Measurements from ENCODE around the gene BRD2.
"Not testable (repeated sequence)": the region's sequence is repeated elsewhere in the genome, so short reads cannot be mapped to it uniquely, and the experiment has no call there.

Gene BRD2

DNA sequence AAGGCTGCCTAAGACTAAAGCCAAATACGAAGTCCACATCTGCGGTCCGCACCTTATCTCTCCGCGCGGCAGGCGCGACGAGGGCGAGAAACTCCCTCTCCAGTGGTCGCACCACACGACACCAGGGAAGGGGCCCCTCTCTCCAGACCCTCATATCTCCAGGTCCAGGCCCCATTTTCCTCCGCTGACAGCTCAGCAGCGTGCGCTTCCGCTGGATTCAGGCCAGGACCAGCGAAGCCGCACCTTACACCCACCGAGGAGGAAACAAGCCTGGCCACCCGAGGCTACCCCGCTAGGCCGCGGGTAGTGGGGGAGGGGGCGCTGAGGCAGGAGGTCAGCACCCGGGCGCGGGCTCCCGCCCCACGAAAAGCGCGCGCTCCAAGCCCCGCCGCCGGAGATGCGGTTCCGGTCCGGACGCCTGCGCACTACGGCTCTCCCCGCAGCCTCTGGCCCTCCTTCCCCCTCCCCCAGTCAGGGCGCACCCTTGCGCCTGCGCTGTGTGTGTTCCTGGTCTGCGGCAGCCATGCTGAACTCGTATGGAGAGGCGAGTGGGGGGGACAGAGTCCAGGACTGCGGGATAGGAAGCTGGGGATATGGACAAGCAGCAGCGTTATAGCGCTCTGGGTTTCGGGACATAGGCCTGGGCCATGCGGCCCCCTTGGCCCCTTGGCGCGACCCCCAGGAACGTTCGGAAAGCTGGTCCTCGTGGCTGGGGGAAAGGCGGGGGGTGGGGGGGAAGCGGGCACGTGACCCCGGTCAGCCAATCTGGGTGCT lies at the start of gene BRD2:
Gene BRD2, plus strand, starts transcription at position 502 of the 774 bp plus-strand sequence. CDS start 4,305 bp downstream, outside the sequence.
- DNase-seq (ENCODE audit: low spot score), result peak; percentile 97

GRCh38 chr6:32920715-32921114 lies 47.7 kb upstream of the BRD2 start:
- no peak for DNase-seq (ENCODE audit: low spot score)

DNA sequence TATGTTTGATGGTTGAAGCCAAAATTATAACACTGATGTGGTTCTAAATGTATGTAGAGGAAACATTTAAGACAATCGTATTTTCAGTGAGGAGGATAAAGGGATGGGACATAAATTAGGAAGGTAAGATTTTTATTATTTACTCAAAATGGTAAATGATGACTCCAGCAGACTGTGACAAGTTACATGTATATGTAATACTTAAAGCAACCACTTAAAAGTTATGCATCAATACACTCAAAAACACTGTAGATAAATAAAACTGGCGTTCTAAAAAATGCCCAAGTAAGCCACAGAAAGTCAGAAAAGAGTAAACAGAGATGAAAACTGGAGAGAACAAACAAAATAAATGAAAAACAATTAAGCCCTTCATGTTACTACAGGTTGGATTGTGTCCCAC lies 46.3 kb upstream of the BRD2 start:
- DNase-seq (ENCODE audit: low spot score), result no peak

DNA sequence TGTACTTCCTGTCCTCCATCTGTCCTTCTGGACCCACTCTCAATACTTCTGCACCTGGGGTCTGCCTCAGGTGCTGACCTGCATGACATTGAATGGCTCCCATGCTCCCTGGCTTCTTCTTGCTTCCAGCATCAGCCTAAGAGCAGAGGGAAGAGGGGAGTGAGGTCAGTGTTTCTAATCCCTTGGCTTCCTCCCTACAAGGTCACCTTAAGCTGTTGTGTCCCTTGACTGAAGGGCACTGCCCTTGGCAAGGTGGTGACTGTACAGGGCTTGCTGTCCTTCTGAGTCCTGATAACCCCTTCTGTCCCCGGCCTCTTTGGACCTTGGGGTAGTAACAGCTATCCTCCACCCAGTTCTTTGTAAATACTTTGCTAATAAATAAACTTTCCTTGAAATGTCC lies 37.2 kb upstream of the BRD2 start:
- no peak for DNase-seq (ENCODE audit: low spot score)

DNA sequence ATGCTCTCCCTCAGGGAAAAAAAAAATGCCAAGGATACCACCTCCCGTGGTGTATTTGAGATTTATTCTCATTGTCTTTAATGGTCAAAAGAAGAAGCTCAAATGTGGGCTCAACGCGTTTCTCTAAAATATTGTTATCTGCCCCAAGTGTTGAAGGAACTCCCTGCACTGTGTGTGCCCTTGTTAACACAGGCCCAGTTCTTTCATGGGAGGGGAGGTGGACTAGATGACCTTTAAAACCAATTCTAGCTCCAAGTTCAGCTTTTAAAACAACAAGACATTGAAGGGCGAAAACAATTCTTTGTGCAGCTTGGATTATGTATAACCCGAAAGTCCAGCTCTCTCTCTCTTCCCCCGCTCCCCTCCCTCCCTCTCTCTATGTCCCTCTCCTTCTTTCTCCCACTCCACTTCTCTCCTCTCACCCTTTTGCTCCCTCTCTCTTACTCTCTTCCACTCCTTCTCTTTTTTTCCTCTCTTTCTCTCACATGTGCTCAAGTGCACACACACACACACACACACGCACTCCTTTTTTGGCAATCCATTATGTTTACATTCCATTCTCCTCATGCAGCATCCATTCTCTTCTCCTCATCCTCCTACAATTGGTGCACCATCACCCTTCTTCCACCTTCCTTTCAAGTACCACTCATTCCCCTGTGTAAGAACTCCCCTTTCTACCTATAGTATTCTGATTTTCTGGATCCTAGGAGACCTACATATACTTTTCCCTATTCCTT lies 36.1 kb upstream of the BRD2 start:
- DNase-seq (ENCODE audit: low spot score), result no peak

DNA sequence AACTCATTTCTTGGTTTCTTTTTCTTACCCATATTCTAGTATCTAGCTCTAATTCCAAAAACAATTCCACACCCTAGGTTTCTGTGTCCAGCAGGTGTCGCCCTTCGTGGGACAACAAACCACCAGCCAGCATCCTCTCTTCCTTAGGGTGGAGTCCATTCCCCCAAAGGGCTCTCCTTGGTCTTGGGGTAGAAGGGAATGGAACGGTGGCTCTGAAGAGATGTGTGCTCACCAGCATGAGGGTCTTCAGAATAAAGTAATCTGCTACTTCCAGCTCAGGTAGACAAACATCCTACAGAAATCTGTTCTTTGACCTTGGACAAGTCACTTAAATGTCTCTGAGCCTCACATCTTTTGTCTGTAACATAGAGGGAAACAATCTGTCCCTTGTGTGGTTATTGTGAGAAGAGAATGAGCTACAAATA lies 34.7 kb upstream of the BRD2 start:
- peak; percentile 79 for DNase-seq (ENCODE audit: low spot score)

DNA sequence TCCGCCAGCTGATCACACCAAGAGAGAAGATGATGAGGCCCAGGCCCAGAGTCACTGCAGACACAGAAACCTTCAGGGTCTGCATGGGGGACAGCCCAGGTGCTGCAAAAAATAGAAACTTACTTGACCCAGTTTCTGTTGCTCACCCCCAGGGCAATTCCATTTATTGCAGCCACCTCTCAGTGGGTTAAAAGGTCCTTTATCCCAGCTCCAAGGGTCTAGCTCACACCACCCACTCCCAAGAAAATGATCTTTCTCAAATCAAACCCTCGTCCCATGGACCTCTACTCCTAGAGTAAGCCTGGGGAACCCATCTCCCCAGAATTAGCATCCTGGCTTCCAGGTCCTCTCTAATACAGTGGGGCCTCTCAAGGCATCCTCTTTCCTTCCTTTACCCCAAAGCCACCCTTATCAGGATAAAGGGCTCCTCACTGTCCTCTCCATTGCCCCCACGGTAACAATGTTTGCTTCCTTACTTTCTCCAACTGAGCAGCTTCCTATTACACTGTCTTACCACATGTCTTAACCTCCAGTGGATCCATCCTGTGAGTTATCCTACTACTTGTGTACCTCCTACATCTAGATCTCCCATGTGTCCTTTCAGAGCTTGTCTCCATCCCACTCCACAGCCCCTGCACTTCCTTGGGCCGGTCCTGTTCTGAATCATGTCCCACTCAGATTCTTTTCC lies 32.7 kb upstream of the BRD2 start:
- no peak for DNase-seq (ENCODE audit: low spot score)

DNA sequence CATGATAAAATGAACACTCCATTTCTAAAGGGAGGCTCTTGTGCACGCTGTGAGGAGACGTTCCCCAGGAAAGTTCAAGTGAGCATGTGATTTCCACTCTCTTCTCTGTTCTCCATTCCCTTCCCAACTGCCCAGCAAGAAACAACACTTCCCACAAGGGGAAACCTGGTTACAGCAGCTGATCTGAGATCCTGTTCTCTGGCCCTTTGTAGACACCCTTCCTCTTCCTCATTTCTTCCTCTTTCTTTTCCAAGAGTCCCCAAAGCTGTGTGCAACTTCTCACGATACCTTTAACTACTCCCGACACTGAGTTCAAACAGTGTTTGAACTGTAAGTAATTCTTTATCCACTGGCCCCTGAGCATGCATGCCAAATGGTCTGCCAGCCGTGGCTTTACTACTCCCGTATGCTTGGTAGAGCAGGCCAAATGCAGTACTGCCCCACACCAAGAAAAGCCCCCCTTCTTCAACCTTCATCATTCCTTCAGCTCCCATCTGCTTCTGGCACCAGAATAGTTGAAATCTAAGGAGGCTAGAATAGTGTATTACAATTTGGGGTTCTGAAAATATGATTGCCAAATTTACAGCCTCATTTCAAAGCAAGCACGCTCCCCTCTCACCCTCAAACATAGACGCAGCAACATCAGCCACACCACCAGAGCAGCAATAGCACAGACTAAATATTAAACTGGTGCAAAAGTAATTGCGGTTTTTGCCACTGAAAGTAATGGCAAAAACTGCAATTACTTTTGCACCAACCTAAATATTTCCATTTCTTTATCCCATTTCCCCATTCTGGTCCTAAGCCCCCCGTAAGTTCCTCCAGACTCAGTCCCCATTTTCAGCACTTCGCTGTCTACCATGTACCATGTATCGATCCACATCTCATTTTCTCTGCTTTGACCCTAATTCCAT lies 31.9 kb upstream of the BRD2 start:
- DNase-seq (ENCODE audit: low spot score), result no peak

DNA sequence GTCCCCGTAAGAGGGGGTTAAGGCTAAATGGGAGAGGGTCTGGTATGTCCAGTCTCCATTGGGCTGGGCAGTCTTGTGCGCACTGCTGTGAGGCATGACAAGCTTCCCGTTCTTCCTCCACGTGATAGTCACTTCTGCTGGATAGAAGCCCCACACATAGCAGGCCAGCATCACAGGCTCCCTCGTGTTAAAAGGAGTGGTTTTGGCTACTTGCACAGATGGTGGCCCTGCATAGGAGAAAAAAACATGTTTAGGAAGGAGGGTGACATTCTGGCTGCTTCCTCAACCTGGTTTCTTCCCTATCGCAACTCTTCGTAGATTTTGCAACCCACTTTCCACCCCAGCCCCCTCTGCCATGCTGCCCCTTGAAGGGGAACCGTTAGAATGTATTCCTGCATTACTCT lies 31.2 kb upstream of the BRD2 start:
- DNase-seq (ENCODE audit: low spot score), result no peak

DNA sequence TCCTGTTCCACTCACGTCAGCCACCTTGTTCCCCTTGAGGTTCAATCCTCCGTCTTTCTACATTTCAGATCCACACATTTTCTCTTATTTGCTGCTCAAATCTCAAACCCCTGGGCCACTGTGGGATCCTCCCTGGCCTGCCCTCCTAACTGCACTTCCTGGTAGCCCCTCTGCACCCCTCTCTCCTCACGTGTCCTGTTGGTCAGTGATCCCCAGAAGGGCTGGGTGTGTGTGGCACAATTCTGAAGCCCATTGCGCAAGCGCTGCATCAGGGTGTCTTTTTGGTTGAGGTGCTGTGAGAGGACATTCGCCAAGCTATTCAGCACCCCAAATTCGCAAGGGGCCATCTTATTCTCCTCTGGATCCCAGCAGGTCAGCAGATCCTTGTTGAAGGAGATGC lies 29.9 kb upstream of the BRD2 start:
- no peak for DNase-seq (ENCODE audit: low spot score)

- DNase-seq (ENCODE audit: low spot score), result peak; percentile 80
These were observed 27.7 kb upstream of the BRD2 start, which contains the start of gene HLA-DMB for GRCh38 chr6:32940656-32941213. TSS of gene HLA-DMB (minus strand) at chr6:32941028. CDS start at chr6:32940807, 221 bp downstream.

- DNase-seq (ENCODE audit: low spot score), result peak; percentile 69
These were observed 27.1 kb upstream of the BRD2 start for GRCh38 chr6:32941214-32941768.

- DNase-seq (ENCODE audit: low spot score), result not testable (repeated sequence)
These were observed 25.8 kb upstream of the BRD2 start for GRCh38 chr6:32942555-32943123.

GRCh38 chr6:32943864-32944649 lies 24.3 kb upstream of the BRD2 start:
- peak; percentile 47 for DNase-seq (ENCODE audit: low spot score)

- no peak for DNase-seq (ENCODE audit: low spot score)
These were observed 23.2 kb upstream of the BRD2 start for GRCh38 chr6:32945108-32945760.

- DNase-seq (ENCODE audit: low spot score), result no peak
These were observed 22.4 kb upstream of the BRD2 start for GRCh38 chr6:32945953-32946352.

DNA sequence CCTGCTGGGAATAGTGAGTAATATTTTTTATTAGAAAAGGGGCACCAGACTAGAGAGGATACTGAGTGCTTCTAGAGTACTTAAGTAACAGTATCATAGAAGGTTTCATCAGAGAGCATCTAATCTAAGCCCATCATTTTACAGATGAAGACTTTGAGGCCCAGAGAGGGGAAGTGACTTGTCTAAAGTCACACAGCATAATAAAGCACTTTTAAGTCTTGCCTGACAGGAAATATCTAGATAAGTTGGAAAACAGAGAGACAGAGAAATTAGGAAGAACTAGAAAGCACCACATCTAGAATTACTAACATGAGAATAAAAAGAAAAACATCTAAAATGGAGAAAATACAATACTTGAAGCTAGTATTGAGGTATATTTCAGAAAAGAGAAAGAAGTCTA lies 21.5 kb upstream of the BRD2 start:
- DNase-seq (ENCODE audit: low spot score), result no peak

- peak; percentile 59 for DNase-seq (ENCODE audit: low spot score)
These were observed 20.6 kb upstream of the BRD2 start for GRCh38 chr6:32947552-32948465.
